Measurements from ENCODE around the gene SAMHD1.
"Not testable (repeated sequence)": the region's sequence is repeated elsewhere in the genome, so short reads cannot be mapped to it uniquely, and the experiment has no call there.

SAMHD1 gene

DNA sequence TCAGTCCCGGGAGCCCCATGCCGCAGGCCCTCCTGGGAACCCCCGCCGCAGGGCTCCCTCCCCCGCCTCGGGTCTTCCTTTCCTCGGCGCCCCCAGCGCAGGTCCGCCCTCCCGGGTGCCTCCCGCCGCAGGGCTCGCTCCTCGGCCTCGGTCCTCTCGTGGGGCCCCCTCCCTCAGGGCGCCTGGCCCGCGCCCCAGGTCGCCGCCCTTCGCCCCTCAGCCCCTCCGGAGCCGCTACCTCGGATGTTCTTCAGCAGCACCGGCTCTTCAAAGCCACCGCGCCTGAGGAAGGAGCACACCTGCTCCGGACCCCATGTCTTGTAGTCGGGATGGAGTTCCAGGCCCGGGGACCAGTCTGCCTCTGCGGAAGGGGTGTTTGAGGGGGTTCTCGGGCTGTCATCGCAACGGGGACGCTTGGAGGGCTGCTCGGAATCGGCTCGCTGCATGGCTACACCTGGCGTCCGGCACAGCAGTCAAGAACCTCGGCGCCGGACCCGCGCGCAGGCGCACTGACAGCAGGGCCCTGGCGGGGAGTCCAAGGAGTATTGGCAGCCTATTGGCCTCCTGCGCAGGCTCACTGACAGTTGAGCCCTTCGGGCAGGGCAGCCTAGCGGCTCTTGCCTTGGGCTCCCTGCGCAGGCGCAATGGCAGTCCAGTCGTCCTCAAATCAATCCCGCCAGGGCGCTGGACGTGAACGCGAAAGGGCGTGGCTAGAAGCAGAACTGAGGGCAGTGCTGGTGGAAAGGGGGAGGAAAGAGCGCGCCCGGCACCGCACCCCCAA lies at the start of gene SAMHD1:
Gene SAMHD1, minus strand, starts transcription at position 511 of the 781 bp plus-strand sequence. Its CDS starts 65 bp downstream, at position 446.
- DNase-seq = peak; percentile 79

DNA sequence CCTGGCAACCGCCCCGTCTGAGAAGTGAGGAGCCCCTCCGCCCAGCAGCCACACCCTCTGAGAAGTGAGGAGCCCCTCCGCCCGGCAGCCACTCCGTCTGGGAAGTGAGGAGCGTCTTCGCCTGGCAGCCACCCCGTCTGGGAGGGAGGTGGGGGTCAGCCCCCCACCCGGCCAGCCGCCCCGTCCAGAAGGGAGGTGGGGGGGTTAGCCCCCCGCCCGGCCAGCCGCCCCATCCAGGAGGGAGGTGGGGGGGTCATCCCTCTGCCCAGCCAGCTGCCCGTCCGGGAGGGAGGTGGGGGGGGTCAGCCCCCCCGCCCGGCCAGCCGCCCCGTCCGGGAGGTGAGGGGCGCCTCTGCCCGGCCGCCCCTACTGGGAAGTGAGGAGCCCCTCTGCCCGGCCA lies 48.7 kb upstream of the SAMHD1 start:
- DNase-seq = not testable (repeated sequence)

DNA sequence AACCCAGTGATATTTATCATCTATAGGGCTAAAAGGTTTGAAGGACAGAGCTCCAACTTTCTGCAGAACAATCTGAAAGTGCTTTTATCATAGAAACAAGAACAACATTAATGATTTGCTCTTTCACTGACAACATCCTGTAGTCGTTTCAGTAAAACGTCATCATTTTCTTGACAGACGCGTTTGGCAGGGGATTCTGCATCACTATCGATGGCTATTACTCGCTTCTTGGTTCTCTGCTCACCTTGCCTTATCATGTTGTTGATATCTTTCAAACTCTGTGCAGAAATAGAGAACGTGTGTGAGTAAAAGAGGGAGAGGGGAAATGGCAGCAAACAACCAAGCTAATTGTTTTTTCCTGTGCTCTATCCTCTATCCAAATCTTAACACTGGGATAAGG lies 47.1 kb upstream of the SAMHD1 start:
- no peak for DNase-seq

DNA sequence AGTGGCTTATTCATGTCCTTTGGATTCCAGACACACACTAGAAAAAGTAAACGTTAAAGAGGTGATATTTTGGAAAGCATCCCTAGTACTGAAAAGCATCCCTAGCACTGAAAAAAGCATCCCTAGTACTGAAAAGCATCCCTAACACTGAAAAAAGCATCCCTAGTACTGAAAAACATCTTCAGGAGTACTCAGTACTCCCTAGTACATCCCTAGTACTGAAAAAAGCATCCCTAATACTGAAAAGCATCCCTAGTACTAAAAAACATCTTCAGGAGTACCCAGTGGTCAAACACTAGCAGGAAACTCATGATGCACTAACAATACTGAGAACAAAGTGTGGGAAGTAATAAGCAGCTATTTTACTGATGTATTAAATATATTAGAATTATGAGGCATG lies 45.6 kb upstream of the SAMHD1 start:
- DNase-seq = no peak

DNA sequence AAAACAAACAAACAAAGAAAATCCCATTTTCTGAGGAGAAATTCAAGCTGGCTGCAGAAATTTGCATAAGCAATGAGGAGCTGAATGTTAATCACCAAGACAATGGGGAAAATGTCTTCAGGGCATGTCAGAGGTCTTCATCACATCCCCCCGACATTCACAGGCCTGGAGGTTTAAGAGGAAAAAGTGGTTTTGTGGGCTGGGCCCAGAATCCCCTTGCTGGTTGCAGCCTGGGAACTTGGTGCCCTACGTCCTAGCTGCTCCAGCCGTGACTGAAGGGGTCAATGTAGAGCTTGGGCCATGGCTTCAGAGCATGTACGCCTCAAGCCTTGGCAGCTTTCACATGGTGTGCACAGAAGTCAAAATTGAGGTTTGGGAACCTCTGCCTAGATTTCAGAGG lies 42.7 kb upstream of the SAMHD1 start:
- DNase-seq = not testable (repeated sequence)

DNA sequence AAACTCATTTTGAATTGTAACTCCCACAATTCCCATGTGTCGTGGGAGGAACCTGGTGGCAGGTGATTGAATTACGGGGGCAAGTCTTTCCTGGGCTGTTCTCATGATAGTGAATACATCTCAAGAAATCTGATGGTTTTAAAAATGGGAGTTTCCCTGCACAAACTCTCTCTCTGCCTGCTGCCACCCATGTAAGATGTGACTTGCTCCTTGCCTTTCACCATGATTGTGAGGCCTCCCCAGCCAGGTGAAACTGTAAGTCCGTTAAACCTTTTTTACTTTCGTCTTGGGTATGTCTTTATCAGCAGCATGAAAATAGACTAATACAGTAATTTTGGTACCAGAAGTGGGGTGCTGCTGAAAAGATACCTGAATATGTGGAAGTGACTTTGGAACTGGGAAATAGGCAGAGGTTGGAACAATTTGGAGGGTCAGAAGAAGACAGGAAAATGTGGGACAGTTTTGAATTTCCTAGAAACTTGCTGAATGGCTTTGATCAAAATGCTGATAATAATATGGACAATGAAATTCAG lies 41.4 kb upstream of the SAMHD1 start:
- no peak for DNase-seq

- DNase-seq = no peak
Measured at GRCh38 chr20:36991703-36992102, 40.2 kb upstream of the SAMHD1 start.

DNA sequence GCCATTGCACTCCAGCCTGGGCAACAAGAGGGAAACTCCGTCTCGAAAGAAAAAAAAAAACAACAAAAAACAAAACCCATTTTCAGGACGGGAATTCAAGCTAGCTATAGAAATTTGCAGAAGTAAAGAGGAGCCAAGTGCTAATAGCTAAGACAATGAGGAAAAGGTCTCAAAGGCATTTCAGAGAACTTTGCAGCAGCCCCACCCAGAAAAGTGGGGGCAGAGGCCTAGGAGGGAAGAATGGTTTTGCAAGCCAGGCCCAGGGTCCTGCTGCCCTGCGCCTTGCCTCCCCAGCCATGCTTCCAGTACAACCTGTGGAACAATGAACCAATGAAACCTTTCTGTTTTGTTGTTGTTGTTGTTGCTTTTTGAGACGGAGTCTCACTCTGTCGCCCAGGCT lies 38.3 kb upstream of the SAMHD1 start:
- no peak for DNase-seq

GRCh38 chr20:36988494-36988966 lies 37.0 kb upstream of the SAMHD1 start:
- DNase-seq = no peak

- no peak for DNase-seq
Measured at GRCh38 chr20:36984257-36984638, 32.7 kb upstream of the SAMHD1 start.

DNA sequence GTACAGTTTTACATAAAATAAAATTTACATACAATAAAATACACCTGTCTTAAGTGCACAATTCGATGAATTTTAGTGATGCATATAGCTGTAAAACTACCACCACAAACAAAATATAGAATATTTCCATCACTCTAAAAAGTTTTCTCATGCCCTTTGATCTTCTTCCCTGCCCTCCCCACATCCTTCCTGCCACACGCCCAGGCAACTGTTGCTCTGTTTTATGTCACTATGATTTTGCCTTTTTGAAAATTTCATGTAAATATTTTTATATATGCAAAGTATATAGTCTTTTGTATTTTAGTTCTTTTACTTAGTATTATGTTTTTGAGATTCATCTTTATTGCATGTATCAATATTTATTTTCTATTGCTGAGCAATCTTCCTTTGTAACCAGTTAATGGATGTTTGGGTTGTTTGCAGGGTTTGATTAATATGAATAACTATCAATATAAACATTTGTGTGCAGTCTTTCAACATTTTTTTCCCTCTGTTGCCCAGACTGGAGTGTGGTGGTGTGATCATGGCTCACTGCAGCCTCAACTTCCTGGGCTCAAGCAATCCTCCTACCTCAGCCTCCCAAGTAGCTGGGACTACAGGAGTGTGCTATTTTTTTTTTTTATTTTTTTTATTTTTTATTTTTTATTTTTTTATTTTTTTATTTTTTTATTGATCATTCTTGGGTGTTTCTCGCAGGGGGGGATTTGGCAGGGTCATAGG lies 23.8 kb upstream of the SAMHD1 start:
- peak; percentile 55 for DNase-seq

DNA sequence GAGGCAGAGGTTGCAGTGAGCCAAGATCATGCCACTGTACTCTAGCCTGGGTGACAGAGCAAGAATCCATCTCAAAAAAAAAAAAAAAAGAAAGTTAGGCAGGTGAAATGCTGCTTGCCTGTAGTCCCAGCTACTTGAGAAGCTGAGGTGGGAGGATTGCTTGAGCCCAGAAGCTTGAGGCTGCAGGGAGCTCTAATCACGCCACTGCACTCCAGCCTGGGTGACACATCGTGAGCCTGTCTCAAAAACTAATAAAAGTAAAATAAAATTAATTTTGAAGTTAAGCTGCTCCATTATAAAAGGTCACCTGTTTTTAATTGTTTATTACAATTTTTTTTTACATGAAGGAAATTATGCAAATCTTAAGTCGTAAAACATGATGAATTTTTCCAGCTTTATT lies 23.2 kb upstream of the SAMHD1 start:
- no peak for DNase-seq

DNA sequence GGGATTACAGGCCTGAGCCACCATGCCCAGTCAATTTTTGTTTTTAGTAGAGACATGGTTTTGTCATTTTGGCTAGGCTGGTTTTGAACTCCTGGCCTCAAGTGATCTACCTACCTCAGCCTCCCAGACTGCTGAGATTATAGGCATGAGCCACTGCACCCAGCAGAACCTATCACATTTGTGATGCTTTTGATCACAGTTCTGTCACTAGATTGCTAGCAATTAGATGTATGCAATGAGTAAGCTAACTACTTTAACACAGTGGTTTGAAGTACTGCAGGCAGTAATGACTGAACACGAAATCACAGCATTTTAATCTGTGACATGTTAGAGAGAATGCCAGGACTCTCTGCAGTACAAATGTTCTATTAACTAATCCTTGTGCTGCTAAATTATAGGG lies 19.6 kb upstream of the SAMHD1 start:
- DNase-seq = no peak

DNA sequence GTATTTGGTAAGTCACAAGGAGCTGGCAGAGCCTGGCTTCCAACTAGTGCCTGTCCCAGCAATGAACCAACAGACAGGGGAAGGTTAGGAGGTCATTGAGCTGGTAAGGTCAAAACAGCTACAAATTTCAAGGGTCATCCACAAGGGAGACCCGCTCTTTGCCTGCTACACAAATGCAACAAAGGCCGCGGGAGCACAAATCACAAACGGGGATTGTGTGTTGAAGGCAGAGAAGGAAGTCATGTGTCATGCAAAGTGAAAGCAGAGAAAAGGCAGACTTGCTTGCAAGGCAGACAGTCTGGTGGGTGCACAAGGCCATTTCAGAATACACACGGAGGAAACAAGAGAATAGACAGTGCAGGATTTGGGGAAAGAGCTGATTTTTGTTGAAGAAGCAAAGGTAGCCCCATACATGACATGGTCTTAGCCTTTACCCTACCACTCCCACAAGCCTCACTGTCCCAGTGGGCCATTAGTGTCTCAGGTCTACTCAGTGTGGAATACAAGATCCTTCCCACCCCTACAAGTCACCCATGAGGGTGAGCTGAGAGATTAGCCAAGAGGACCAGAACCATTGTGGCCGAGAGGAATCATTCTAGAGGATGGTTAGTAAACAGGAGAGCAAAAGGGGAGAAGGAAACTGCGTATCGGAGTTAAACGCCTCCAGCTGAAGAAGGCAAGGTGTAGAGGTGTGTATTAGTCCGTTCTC lies 18.1 kb upstream of the SAMHD1 start:
- DNase-seq = peak; percentile 19

GRCh38 chr20:36969051-36969450 lies 17.5 kb upstream of the SAMHD1 start:
- DNase-seq = no peak

GRCh38 chr20:36967636-36968035 lies 16.1 kb upstream of the SAMHD1 start:
- no peak for DNase-seq

DNA sequence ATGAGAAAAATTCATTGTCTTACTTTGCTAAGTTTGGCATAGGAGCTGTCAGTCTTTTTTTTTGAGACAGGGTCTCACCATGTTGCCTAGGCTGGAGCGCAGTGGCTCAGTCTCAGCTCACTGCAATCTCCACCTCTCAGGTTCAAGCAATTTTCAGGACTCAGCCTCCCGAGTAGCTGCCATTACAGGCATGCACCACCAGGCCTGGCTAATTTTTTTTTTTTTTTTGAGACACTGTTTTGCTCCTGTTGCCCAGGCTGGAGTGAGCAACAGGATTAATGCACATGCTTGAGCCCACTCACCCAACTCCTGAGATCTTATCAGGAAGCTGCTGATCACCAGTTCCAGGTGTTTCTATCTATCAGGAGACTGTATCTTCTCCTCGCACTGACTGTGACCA lies 15.5 kb upstream of the SAMHD1 start:
- not testable (repeated sequence) for DNase-seq

DNA sequence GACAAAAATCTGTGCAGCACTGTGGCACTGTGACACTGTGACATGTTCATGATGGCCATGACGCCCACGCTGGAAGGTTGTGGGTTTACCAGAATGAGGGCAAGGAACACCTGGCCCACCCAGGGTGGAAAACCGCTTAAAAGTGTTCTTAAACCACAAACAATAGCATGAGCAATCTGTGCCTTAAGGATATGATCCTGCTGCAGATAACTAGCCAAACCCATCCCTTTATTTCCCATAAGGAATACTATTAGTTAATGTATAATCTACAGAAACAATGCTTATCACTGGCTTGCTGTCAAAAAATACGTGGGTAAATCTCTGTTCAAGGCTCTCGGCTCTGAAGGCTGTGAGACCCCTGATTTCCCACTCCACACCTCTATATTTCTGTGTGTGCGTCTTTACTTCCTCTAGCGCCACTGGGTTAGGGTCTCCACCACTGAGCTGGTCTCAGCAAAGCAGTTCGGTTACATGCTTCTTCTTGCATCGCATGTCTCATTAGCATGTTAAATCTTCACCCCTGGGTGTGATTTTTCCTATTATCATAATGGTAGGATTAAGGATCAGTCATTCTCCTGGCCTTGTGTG lies 10.9 kb upstream of the SAMHD1 start:
- DNase-seq = not testable (repeated sequence)

- DNase-seq = no peak
Measured at GRCh38 chr20:36959242-36959641, 7.7 kb upstream of the SAMHD1 start.

DNA sequence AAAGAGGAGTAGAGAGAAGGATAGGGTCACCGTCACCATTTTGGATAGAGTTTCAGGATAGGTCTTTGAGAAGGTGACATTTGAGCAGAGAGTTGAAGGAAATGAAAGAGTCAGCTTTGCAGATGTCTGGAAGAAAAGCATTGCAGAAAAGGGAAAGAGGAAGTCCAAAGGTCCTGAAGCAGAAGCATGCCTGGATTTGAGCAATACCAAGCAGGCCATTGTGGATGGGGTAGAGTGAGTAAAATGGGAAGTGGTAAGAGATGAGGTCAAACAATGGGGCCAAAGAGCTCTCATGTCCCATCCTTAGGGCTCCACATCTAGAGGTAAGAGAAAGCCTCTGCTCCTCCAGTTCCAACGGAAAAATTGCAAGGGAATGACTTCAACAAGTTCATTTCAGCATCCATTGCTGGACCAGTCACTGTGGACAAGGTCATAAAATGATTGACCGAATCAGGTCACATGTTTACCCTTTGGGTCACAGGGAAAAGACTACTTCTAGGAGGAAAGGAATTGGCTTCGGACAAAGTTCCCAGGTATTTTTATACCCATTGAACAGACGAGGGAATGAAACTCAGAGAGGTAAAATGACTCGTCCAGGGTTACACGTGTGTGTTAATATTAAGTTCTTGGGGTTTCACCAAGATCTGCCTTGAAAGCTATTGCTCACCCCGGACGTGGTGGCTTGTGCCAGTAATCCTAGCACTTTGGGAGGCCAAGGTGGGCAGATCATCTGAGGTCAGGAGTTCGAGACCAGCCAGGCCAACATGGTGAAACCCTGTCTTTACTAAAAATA lies 6.6 kb upstream of the SAMHD1 start:
- no peak for DNase-seq

GRCh38 chr20:36956674-36957073 lies 5.2 kb upstream of the SAMHD1 start:
- no peak for DNase-seq

DNA sequence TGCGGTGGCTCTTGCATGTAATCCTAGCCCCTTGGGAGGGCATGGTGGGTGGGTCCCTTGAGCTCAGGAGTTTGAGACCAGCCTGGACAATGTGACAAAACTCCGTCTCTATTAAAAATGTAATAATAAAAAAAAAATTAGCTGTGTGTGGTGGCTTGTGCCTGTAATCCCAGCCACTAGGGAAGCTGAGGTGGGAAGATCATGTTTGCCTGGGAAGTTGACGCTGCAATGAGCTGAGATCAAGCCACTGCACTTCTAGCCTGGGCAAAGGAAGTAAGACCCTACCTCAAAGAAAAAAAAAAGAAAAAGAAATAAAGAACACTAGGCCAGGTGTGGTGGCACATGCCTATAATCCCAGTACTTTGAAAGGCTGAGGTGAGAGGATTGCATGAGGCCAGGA lies 4.5 kb upstream of the SAMHD1 start:
- no peak for DNase-seq
